MCF 10A (cell line): ENCODE results near the gene RXRA. TPM values are rescaled to one million over a fixed set of nuclear protein-coding genes. Genes with fewer than 3 reads are reported as not detected.

Experiments
- BruUV-seq: library from RNA; stranded (reverse); fragments of 400-500 nt; replicated peaks from 2 replicates; lab custom pipeline; 2021; lab: Mats Ljungman, UMichigan
- CTCF ChIA-PET: fragments of 300-600 bp; sonication (Branson Sonifier 250); formaldehyde crosslinking; extraction: SDS; loops from one replicate; lab custom pipeline; 2021; ENCODE audit warnings: antibody characterized with exemption, inconsistent platforms; lab: Yijun Ruan, JAX
- POLR2A ChIA-PET: fragments of 300-600, 350-650 bp; sonication (Branson Sonifier 250); formaldehyde crosslinking; extraction: SDS; loops from one replicate; lab custom pipeline; 2020; ENCODE audit warnings: antibody characterized with exemption, inconsistent platforms; lab: Yijun Ruan, JAX
- DNase-seq: peaks from one replicate; pipeline ENCODE4 v3.0.0-alpha.2; 2018; ENCODE audit not compliant: unreplicated experiment
- H3K27ac Mint-ChIP-seq: one replicate; pipeline ENCODE4 v1.8.0; 2022; ENCODE audit warnings: mild to moderate bottlenecking, low read depth, mixed read lengths; ENCODE audit not compliant: unreplicated experiment
- H3K27me3 Mint-ChIP-seq: one replicate; pipeline ENCODE4 v1.8.0; 2022; ENCODE audit warnings: mixed read lengths; ENCODE audit not compliant: insufficient read depth, unreplicated experiment
- H3K36me3 Mint-ChIP-seq: one replicate; pipeline ENCODE4 v1.8.0; 2022; ENCODE audit warnings: mild to moderate bottlenecking, moderate library complexity, mixed read lengths; ENCODE audit not compliant: insufficient read depth, unreplicated experiment
- H3K4me1 Mint-ChIP-seq: one replicate; pipeline ENCODE4 v1.8.0; 2022; ENCODE audit warnings: mixed read lengths; ENCODE audit not compliant: insufficient read depth, unreplicated experiment
- H3K4me3 Mint-ChIP-seq: one replicate; pipeline ENCODE4 v1.8.0; 2022; ENCODE audit warnings: mild to moderate bottlenecking, moderate library complexity, mixed read lengths; ENCODE audit not compliant: unreplicated experiment
- H3K9me3 Mint-ChIP-seq: one replicate; pipeline ENCODE4 v1.8.0; 2022; ENCODE audit warnings: mixed read lengths; ENCODE audit not compliant: unreplicated experiment
- intact Hi-C: fragments of 100-400 bp; cut with micrococcal nuclease; formaldehyde crosslinking; loops from 2 replicates; pipeline ENCODE4 v1.14.1; 2022
- total RNA-seq: library from RNA; stranded (reverse); gene quantifications from 2 replicates; pipeline ENCODE4 v1.2.3, GENCODE V29; 2022
- TF ChIP-seq, protein P1 (sequence below): fragments of 200-600 bp; IDR thresholded peaks from one replicate; pipeline ENCODE4 v1.8.0; 2022; ENCODE audit warnings: antibody characterized with exemption, mild to moderate bottlenecking; ENCODE audit not compliant: unreplicated experiment

The RXRA gene
- total RNA-seq, 1 experiment from 2014 or later = 65.5 TPM

DNA sequence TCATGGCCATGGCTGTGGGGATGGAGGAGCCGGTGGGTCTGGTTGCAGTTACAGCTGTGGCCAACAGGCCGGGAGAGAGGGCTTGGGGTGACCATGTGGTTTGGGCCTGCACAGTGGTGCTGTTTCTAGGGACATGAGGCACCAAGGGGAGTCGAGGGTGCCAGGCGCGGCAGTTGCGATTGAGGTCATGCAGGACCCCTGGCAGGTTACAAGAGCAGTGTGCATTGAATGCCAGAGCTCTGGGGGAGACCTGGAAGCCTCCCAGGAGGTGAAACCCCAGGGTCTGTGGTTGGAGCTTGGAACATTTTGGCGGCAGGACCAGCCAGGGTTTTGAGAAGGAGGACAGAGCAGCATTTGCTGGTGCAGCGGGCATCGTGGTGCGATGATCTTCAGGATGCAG is 21.7 kb downstream of the RXRA start:
- BruUV-seq = no TSS peak
- intact Hi-C loops = no loop called here

GRCh38 chr9:134348404-134349155 is 22.3 kb downstream of the RXRA start:
- H3K4me1 Mint-ChIP-seq = peaks cover 7% of the 10 kb centered on the region
- ChIA-PET POLR2A (interaction anchor here (1.2 kb wide), 1 partner anchor 23 kb away, joined by 5 read pairs; no protein-coding TSS in a partner anchor), CTCF (interaction anchor here (1.7 kb wide), 1 partner anchor 15 kb away, joined by 4 read pairs; no protein-coding TSS in a partner anchor)
- no peaks in the 10 kb centered on the region for H3K36me3 Mint-ChIP-seq
- TF ChIP-seq, protein P1, sequence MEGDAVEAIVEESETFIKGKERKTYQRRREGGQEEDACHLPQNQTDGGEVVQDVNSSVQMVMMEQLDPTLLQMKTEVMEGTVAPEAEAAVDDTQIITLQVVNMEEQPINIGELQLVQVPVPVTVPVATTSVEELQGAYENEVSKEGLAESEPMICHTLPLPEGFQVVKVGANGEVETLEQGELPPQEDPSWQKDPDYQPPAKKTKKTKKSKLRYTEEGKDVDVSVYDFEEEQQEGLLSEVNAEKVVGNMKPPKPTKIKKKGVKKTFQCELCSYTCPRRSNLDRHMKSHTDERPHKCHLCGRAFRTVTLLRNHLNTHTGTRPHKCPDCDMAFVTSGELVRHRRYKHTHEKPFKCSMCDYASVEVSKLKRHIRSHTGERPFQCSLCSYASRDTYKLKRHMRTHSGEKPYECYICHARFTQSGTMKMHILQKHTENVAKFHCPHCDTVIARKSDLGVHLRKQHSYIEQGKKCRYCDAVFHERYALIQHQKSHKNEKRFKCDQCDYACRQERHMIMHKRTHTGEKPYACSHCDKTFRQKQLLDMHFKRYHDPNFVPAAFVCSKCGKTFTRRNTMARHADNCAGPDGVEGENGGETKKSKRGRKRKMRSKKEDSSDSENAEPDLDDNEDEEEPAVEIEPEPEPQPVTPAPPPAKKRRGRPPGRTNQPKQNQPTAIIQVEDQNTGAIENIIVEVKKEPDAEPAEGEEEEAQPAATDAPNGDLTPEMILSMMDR = no peak
- H3K4me3 Mint-ChIP-seq = no peak overlapping the region
- no peak for DNase-seq
- intact Hi-C loops = no loop called here
- no peaks in the 10 kb centered on the region for H3K9me3 Mint-ChIP-seq
- BruUV-seq = no TSS peak
- H3K27me3 Mint-ChIP-seq = no peaks in the 10 kb centered on the region
- no peak overlapping the region for H3K27ac Mint-ChIP-seq

More for the DNA sequence above, 21.7 kb downstream of the RXRA start:
- ChIA-PET CTCF (no interaction called here), POLR2A (no interaction called here)
- Mint-ChIP-seq H3K27ac (no peak overlapping the region), H3K4me1 (peaks cover 13% of the 10 kb centered on the region), H3K36me3 (no peaks in the 10 kb centered on the region), H3K27me3 (no peaks in the 10 kb centered on the region), H3K4me3 (no peak overlapping the region), H3K9me3 (no peaks in the 10 kb centered on the region)
- TF ChIP-seq, protein P1 = no peak
- no peak for DNase-seq

- no peak for DNase-seq
- Mint-ChIP-seq H3K27me3 (no peaks in the 10 kb centered on the region), H3K4me3 (no peak overlapping the region), H3K4me1 (peaks cover 12% of the 10 kb centered on the region), H3K9me3 (no peaks in the 10 kb centered on the region), H3K36me3 (no peaks in the 10 kb centered on the region), H3K27ac (no peak overlapping the region)
- TF ChIP-seq, protein P1 = no peak
- BruUV-seq = no TSS peak
- ChIA-PET POLR2A (interaction anchor here (1.2 kb wide), 1 partner anchor 25 kb away, joined by 5 read pairs; no protein-coding TSS in a partner anchor), CTCF (interaction anchor here (0.6 to 1.7 kb wide), 2 partner anchors 16 to 92 kb away, joined by 3 to 4 read pairs; no protein-coding TSS in a partner anchor)
- intact Hi-C loops = no loop called here
Observed at GRCh38 chr9:134349936-134350335, 23.7 kb downstream of the RXRA start.

DNA sequence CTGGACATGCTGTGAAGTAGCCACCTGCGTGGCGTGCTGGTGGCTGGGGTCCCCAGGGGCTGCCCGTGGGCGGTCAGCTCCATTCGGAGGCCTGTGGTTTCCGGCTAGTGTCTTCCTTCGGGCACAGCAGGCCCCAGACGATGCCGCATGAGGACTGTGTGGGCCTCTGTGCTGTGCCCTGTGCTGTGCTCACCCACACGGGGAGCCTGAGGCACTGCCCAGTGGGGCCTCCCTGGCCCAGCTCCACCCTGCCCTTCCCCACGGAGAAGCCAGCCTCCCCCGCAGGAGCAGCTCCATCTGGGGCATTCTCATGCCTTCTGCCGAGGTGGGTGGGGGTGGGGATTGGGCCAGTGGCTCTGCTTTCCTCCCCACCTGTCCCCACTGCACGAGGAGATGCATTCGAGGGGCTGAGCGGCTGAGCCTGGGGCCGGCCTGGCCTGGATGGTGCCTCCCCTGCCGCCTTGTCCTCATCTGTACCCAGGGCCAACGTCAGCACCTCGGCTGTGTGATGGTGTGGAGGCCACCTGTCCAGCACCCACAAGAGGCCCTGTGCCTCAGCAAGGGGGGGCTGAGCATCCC is 24.2 kb downstream of the RXRA start:
- TF ChIP-seq, protein P1 = no peak
- Mint-ChIP-seq H3K4me3 (no peak overlapping the region), H3K36me3 (no peaks in the 10 kb centered on the region), H3K27me3 (no peaks in the 10 kb centered on the region), H3K9me3 (no peaks in the 10 kb centered on the region), H3K27ac (peak overlapping the region; percentile 39), H3K4me1 (peaks cover 18% of the 10 kb centered on the region)
- no TSS peak for BruUV-seq
- DNase-seq = no peak
- POLR2A ChIA-PET = no interaction called here
- CTCF ChIA-PET = no interaction called here
- intact Hi-C loops = no loop called here
